ENCODE data around the gene NUP35.
"Not testable (repeated sequence)": the region's sequence is repeated elsewhere in the genome, so short reads cannot be mapped to it uniquely, and the experiment has no call there.

NUP35 gene

GRCh38 chr2:183134016-183134415 lies 9.8 kb downstream of the NUP35 start:
- no peak for DNase-seq (ENCODE audit: low read depth in 2 of 2)

DNA sequence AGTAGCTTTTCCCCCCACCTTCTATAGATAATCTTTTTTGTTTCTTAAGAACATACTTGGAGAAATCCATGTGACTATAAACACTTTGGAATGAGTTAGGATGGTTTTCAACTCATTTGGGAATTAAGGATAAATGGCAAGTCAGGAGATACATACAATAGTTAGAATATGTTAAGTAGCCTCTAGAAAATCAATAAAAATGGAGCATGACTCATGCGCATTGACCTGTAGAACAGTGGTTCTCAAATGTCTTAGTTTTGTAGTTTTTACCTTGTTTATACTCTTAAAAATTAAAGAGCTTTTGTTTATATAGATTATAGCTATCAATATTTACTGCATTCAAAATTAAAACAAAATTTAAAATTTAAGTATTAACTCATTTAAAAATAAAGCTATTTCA lies 24.7 kb downstream of the NUP35 start:
- DNase-seq (ENCODE audit: low read depth in 2 of 2), result no peak

DNA sequence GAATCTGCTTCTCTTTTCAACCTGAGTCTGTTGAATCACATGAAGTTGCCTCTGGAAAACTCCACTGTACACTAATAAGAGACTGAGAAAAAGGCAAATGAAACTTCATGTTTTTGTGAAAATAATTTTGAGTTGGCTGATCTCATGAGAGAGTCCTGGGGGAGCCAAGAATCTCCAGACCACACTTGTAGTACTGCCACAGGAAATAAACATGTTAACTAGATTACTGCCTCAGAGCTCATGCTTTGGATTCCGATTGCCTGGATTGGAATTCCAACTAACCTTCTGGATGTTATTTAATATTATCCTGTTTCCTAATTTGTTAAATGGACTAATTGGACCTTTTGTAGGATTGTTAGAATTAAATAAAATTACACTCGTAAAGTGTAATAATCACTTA lies 25.2 kb downstream of the NUP35 start:
- DNase-seq (ENCODE audit: low read depth in 2 of 2), result no peak

GRCh38 chr2:183152280-183152679 lies 28.0 kb downstream of the NUP35 start:
- not testable (repeated sequence) for DNase-seq (ENCODE audit: low read depth in 2 of 2)

DNA sequence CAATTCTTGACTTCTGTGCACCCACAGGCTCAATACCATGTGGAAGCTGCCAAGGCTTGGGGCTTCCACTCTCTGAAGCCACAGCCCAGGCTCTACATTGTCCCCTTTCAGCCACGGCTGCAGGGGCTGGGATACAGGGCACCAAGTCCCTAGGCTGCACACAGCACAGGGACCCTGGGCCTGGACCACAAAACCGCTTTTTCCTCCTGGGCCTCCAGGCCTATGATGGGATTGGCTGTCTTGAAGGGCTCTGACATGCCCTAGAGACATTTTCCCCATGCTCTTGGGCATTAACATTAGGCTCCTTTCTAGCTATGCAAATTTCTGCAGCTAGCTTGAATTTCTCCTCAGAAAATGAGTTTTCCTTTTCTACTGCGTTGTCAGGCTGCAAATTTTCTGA lies 29.7 kb downstream of the NUP35 start:
- no peak for DNase-seq (ENCODE audit: low read depth in 2 of 2)

DNA sequence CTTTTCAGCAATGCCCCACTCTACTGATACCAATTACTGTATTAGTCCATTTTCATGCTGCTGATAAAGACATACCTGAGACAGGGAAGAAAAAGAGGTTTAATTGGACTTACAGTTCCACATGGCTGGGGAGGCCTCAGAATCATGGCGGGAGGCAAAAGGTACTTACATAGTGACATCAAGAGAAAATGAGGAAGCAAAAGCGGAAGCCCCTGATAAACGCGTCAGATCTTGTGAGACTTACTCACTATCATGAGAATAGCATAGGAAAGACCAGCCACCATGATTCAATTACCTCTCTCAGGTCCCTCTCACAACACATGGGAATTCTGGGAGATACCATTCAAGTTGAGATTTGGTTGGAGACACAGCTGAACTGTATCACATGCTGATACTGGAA lies 30.5 kb downstream of the NUP35 start:
- not testable (repeated sequence) for DNase-seq (ENCODE audit: low read depth in 2 of 2)

- DNase-seq (ENCODE audit: low read depth in 2 of 2), result no peak
Observed at GRCh38 chr2:183157131-183157530, 32.9 kb downstream of the NUP35 start.

- DNase-seq (ENCODE audit: low read depth in 2 of 2), result no peak
Observed at GRCh38 chr2:183162362-183162761, 38.1 kb downstream of the NUP35 start.

DNA sequence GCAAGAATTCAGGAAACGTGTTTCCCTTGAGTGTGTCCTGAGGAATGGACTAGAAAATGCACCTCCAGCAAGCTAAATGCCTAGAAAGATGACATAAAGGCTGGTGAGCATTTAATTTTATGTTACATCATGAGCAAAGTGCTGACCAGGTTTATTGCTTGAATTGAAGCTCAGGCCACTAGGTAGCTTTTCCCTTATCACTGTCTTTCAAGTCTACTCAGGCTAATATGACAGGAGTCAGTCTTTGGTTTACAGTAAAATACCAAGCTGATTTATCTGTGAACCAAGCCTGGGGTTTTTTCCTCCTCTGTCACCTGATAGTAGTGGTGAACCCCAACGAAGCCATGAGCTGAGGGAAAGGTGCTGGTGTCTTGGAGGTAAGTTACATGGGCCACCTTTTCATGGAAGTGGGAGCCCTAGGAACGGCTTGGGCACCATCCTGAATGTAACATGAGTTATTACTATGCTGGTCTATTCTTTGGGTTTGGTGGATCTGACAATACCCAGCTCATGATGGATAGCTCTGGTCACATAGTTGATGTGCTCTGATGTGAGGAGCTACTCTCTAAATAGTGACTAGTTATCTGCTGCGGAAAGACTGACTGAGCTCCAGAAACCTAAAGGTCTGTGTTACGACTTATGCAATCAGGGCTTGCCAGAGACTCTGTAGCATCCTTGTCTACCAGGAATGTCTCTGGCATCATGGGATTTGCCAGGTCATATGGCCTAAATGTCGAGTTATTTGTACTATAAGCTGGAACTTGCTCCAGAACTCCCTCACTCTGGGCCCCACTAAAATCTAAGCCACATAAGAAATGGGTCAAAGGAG lies 39.8 kb downstream of the NUP35 start:
- no peak for DNase-seq (ENCODE audit: low read depth in 2 of 2)

DNA sequence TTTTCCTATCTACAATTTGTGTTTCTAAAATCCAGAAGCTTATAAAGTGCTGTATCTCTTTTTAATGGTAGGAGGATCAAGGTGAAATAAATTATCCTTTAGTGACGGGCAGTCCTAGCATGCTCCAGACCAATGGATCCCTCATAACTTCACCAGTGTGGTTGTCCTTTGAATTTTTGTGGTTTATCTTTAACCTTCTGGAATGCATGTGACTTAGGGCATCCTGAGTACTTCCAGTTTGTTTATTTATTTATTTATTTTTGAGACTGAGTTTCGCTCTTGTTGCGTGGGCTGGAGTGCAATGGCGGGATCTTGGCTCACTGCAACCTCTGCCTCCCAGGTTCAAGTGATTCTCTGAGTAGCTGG lies 40.4 kb downstream of the NUP35 start:
- no peak for DNase-seq (ENCODE audit: low read depth in 2 of 2)

GRCh38 chr2:183166210-183166609 lies 42.0 kb downstream of the NUP35 start:
- no peak for DNase-seq (ENCODE audit: low read depth in 2 of 2)

- DNase-seq (ENCODE audit: low read depth in 2 of 2), result not testable (repeated sequence)
Observed at GRCh38 chr2:183166976-183167375, 42.7 kb downstream of the NUP35 start.

DNA sequence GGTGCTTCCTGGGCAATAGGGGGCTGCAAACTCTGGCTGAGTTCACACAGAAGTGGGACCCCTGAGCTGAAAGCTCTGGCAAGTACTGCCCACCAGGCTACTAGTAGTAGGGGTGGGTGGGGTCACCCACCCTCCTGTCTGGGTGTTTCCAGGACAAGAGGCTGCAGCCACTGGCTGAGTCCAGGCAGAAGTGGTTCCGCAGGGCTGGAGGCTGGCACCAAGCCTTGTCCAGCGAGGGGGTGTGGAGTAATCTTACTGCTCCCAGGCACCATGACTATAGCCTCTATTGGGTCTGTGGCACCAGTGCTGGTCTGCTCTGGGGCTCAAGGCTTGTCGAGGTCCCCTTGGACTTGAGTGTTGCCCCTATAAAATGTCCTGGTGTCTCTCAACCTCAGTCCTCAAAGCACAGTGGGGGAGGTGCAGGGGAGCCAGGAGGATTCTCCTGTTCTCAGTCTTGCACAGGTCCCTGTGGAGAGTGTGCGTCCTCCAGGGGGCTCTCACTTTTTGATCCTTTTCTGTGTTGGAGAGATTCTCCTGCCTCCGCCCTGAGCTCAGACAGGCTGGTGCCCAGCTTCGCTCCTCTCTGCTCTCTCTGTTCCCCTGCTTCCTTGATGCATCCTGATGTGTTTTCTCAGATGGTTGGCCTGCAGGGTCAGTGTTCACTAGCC lies 48.1 kb downstream of the NUP35 start:
- no peak for DNase-seq (ENCODE audit: low read depth in 2 of 2)

DNA sequence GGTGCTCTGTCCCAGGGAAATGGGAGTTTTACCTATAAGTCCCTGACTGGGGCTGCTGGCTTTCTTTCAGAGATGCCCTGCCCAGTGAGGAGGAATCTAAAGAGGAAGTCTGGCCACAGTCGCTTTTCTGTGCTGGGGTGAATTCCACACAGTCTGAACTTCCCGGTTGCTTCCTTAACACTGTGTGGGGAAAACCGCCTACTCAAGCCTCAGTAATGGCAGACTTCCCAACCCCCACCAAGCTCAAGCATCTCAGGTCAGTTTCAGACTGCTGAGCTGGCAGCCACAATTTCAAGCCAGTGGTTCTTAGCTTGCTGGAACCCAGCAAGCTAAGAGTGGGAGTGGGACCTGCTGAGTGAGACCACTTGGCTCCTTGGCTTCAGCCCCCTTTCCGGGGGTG lies 54.9 kb downstream of the NUP35 start:
- no peak for DNase-seq (ENCODE audit: low read depth in 2 of 2)

GRCh38 chr2:183185534-183185933 lies 61.3 kb downstream of the NUP35 start:
- no peak for DNase-seq (ENCODE audit: low read depth in 2 of 2)

DNA sequence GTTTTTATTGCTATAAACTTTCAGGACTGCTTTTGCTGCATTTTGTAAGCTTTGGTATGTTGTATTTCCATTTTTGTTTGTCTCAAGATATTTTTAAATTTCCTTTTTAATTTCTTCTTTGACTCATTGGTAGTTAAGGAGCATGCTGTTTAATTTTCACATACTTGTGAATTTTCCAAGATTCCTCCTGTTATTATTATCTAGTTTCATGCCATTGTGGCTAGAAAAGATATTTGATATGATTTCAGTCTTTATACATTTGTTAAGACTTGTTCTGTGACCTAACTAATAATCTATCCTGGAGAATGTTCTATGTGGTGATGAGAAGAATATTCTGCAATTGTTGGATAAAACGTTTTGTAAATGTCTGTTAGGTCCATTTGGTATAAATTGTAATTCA lies 62.1 kb downstream of the NUP35 start:
- DNase-seq (ENCODE audit: low read depth in 2 of 2), result no peak

DNA sequence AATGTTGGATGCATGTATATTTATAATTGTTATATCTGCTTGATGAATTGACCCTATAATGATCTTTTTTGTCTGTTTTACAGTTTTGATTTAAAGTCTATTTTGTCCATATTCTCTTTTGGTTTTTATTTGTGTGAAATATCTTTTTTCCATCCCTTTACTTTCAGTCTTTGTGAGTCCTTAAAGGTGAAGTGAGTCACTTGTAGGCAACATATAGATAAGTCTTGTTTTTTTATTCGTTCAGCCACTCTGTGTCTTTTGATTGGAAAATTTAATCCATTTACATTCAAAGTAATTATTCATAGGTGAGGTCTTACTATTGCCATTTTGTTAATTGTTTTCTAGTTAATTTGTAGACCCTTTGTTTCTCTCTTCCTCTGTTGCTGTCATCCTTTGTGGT lies 62.5 kb downstream of the NUP35 start:
- no peak for DNase-seq (ENCODE audit: low read depth in 2 of 2)

DNA sequence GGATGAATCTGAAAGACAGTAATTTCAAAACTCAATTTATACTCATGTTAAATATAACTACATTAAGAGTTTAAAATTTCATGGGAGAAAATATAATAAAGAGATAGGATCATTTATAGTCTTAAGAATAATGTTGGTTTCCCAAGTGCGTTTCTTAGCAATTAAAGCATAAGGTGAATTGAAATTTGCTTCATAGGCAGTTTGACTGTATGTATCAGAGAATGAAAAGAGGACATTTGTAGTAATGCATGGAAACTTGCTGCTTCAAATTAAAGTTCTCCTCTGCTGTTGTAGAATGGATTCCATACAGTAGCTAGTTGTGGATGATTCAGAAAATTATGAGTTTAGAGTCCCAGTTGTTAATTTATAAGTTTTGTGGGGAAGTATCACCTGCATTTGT lies 68.1 kb downstream of the NUP35 start:
- no peak for DNase-seq (ENCODE audit: low read depth in 2 of 2)

DNA sequence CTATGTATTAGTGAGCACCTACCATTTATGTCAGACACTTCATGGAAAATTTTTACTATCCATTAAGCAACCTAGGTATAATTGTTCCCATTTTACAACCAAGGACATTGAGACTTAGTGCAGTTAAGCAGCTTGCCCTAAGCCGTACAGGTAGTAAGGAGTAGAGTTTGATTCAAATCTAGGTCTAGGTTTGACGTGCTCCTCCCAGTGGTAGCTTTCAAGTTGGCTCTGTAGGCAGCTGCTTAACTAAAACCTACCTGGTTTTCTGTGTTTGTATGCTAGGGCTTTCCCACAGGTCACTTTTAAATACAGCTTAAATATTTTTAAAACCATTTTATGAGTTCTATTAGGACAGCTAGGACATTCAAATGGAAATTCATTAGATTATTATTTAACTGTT lies 69.7 kb downstream of the NUP35 start:
- DNase-seq (ENCODE audit: low read depth in 2 of 2), result no peak

DNA sequence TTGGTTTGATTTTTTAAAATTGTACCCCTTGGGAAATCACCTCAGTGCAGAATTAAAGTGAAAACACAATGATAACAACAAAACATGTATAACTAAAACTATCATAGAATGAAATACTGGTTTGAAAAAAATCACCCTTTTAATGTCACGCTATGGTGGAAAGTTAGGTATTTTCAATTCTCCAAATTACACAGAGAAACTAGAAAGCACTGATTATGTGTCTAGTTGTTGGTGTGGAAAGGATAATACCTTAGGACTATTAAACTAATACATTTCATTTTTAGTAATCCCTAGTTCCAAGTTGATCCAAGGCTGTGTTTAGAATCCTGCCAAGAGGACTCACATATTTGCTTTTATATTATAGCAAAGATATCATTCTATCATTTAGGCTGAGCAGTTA lies 71.2 kb downstream of the NUP35 start:
- DNase-seq (ENCODE audit: low read depth in 2 of 2), result no peak

- no peak for DNase-seq (ENCODE audit: low read depth in 2 of 2)
Observed at GRCh38 chr2:183195998-183196409, 71.8 kb downstream of the NUP35 start.

GRCh38 chr2:183204397-183204796 lies 80.2 kb downstream of the NUP35 start:
- DNase-seq (ENCODE audit: low read depth in 2 of 2), result no peak

- DNase-seq (ENCODE audit: low read depth in 2 of 2), result no peak
Observed at GRCh38 chr2:183207110-183207509, 82.9 kb downstream of the NUP35 start.

Data from activated CD4-positive, alpha-beta T cell treated with anti-CD3 and anti-CD28 coated beads for 24 hours (primary cell).